Measurements from ENCODE around the gene MST1. TPM values are rescaled to one million over a fixed set of nuclear protein-coding genes. Genes with fewer than 3 reads are reported as not detected.

The MST1 gene
- total RNA-seq, 2 experiments from 2014 or later, result 12.5 to 24.2 TPM

- peak; percentile 57 for DNase-seq (ENCODE audit: low spot score)
- H3K9me3 ChIP-seq (ENCODE audit: low read length), result no peaks in the 10 kb centered on the region
- BruUV-seq (replicated peaks), result no TSS peak
- peak overlapping the region; percentile 74 for H3K27ac ChIP-seq (ENCODE audit: low read depth, low read length, poor library complexity, severe bottlenecking)
- H3K36me3 ChIP-seq (ENCODE audit: insufficient read depth, low read length), result peaks cover 58% of the 10 kb centered on the region; the same call in 1 of the 2 replicates
- H2AFZ ChIP-seq (ENCODE audit: low read length), result peak overlapping the region; percentile 60; the same call in 1 of the 2 replicates
- peak overlapping the region; percentile 98 for H3K4me2 ChIP-seq (ENCODE audit: low read length)
- POLR2A ChIA-PET, result no interaction called here
- no peaks in the 10 kb centered on the region for H3K9me2 ChIP-seq (ENCODE audit: insufficient read depth, low read length)
- peaks cover 13% of the 10 kb centered on the region; the same call in 1 of the 2 replicates for H3K79me2 ChIP-seq (ENCODE audit: insufficient read depth, low read depth, low read length)
- CTCF ChIA-PET (ENCODE audit: unreplicated experiment), result no interaction called here
- H3K4me1 ChIP-seq (ENCODE audit: insufficient read depth, low read length, poor library complexity, severe bottlenecking), result peaks cover 48% of the 10 kb centered on the region
- intact Hi-C loops (cut with micrococcal nuclease; ENCODE audit: unreplicated experiment), result loop anchor here (1.0 to 2.0 kb wide), 2 partner anchors 62 to 81 kb away; partner anchors contain the start of gene IP6K1
- H4K20me1 ChIP-seq (ENCODE audit: insufficient read depth, low read length), result no peaks in the 10 kb centered on the region
- no peak for TF ChIP-seq CTCF (conservative IDR thresholded peaks at IDR 0.05; ENCODE audit: low read length)
- no peak for TF ChIP-seq EZH2phosphoT487 (IDR thresholded peaks at IDR 0.05; ENCODE audit: borderline replicate concordance, low read depth, low read length)
- peak overlapping the region; percentile 93 for H3K4me3 ChIP-seq (ENCODE audit: low read depth, low read length, poor library complexity, severe bottlenecking)
Measured at GRCh38 chr3:49724586-49724985, 35.3 kb upstream of the MST1 start.

- Histone ChIP-seq H3K36me3 (ENCODE audit: insufficient read depth, low read length) (peaks cover 61% of the 10 kb centered on the region; the same call in 1 of the 2 replicates), H2AFZ (ENCODE audit: low read length) (peak within 1 kb of the TSS; percentile 60; the same call in 1 of the 2 replicates), H3K27ac (ENCODE audit: low read depth, low read length, poor library complexity, severe bottlenecking) (peak within 1 kb of the TSS; percentile 74), H3K79me2 (ENCODE audit: insufficient read depth, low read depth, low read length) (peaks cover 13% of the 10 kb centered on the region; the same call in 1 of the 2 replicates), H3K9me2 (ENCODE audit: insufficient read depth, low read length) (no peaks in the 10 kb centered on the region), H4K20me1 (ENCODE audit: insufficient read depth, low read length) (no peaks in the 10 kb centered on the region), H3K4me1 (ENCODE audit: insufficient read depth, low read length, poor library complexity, severe bottlenecking) (peaks cover 50% of the 10 kb centered on the region), H3K9me3 (ENCODE audit: low read length) (no peaks in the 10 kb centered on the region), H3K4me2 (ENCODE audit: low read length) (peak within 1 kb of the TSS; percentile 98), H3K4me3 (ENCODE audit: low read depth, low read length, poor library complexity, severe bottlenecking) (peak within 1 kb of the TSS; percentile 93)
- DNase-seq (ENCODE audit: low spot score), result peak; percentile 98
- ChIA-PET CTCF (ENCODE audit: unreplicated experiment) (no interaction called here), POLR2A (interaction anchor here (0.6 kb wide), 1 partner anchor 376 kb away, joined by 3 read pairs; no protein-coding TSS in a partner anchor)
- intact Hi-C loops (cut with micrococcal nuclease; ENCODE audit: unreplicated experiment), result loop anchor here (1.0 to 2.0 kb wide), 2 partner anchors 63 to 81 kb away; partner anchors contain the start of gene IP6K1
- TF ChIP-seq EZH2phosphoT487 (IDR thresholded peaks at IDR 0.05; ENCODE audit: borderline replicate concordance, low read depth, low read length), result no peak
- TF ChIP-seq CTCF (conservative IDR thresholded peaks at IDR 0.05; ENCODE audit: low read length), result no peak
- BruUV-seq (replicated peaks), result TSS peak; percentile 55
Measured at GRCh38 chr3:49723628-49724551, 34.6 kb upstream of the MST1 start, which contains the start of gene GMPPB. Gene GMPPB, minus strand, starts transcription at chr3:49723951. Its CDS starts 225 bp downstream, at chr3:49723726.

Measured in OCI-LY7 (cell line).